K562 (cell line): ENCODE data around the gene CCNT1. TPM values are rescaled to one million over a fixed set of nuclear protein-coding genes. Genes with fewer than 3 reads are reported as not detected.
A peak's percentile ranks its signal among the peaks of the same experiment; 100 is the strongest.

Experiments
- BRF2 ChIP-seq: IDR thresholded peaks from 3 replicates; pipeline ENCODE4 v1.6.1; 2011; ENCODE audit warnings: borderline replicate concordance, mild to moderate bottlenecking; ENCODE audit not compliant: insufficient read length, insufficient read depth
- C11orf30 ChIP-seq: fragments of 450-650 bp; IDR thresholded peaks from 2 replicates; pipeline ENCODE4 v1.6.1; 2016; ENCODE audit warnings: low read depth, mild to moderate bottlenecking
- CHCHD3 ChIP-seq: fragments of 250-450 bp; sonication (Bioruptor Pico); IDR thresholded peaks from 2 replicates; pipeline ENCODE4 v2.1.2; 2022; ENCODE audit warnings: mild to moderate bottlenecking
- CXXC5 ChIP-seq: fragments of 250-450 bp; sonication (Bioruptor Pico); IDR thresholded peaks from 2 replicates; pipeline ENCODE4 v1.8.0; 2022; ENCODE audit warnings: inconsistent platforms, mild to moderate bottlenecking, moderate library complexity
- E2F3 ChIP-seq: fragments of 250-450 bp; sonication (Bioruptor Pico); IDR thresholded peaks from 2 replicates; pipeline ENCODE4 v1.4.0; 2020; ENCODE audit warnings: mild to moderate bottlenecking
- FOXJ3 ChIP-seq: sonication (generic); formaldehyde crosslinking; IDR thresholded peaks from 2 replicates; pipeline ENCODE4 v1.4.0; 2020; ENCODE audit warnings: mild to moderate bottlenecking, missing genetic modification reagents
- FOXP1 ChIP-seq: sonication (generic); formaldehyde crosslinking; IDR thresholded peaks from 2 replicates; pipeline ENCODE4 v1.8.0; 2022; ENCODE audit warnings: mild to moderate bottlenecking, missing genetic modification reagents
- GABPB1 ChIP-seq: sonication (generic); formaldehyde crosslinking; IDR thresholded peaks from 2 replicates; pipeline ENCODE4 v1.8.0; 2022; ENCODE audit warnings: mild to moderate bottlenecking, missing genetic modification reagents
- HDAC8 ChIP-seq: fragments of 450-650 bp; IDR thresholded peaks from 2 replicates; pipeline ENCODE4 v1.6.1; 2016; ENCODE audit warnings: mild to moderate bottlenecking, missing genetic modification characterization, moderate library complexity, missing compliant biosample characterization
- IRF9 ChIP-seq: fragments of 450-650 bp; IDR thresholded peaks from 2 replicates; pipeline ENCODE4 v1.6.1; 2016; ENCODE audit warnings: missing biosample characterization, missing genetic modification characterization
- KAT8 ChIP-seq: fragments of 450-650 bp; IDR thresholded peaks from 2 replicates; pipeline ENCODE4 v1.6.1; 2016; ENCODE audit warnings: low read depth, mild to moderate bottlenecking
- KLF13 ChIP-seq: fragments of 450-650 bp; IDR thresholded peaks from 2 replicates; pipeline ENCODE4 v1.6.1; 2016; ENCODE audit warnings: missing genetic modification characterization, low read depth, mild to moderate bottlenecking, missing compliant biosample characterization, moderate library complexity, borderline replicate concordance
- L3MBTL2 ChIP-seq: fragments of 450-650 bp; IDR thresholded peaks from 2 replicates; pipeline ENCODE4 v1.6.1; 2016; ENCODE audit warnings: mild to moderate bottlenecking, moderate library complexity
- MCM2 ChIP-seq: fragments of 450-650 bp; IDR thresholded peaks from 2 replicates; pipeline ENCODE4 v1.6.1; 2017; ENCODE audit warnings: low read depth, mild to moderate bottlenecking
- MTF1 ChIP-seq: fragments of 250-450 bp; sonication (Bioruptor Pico); IDR thresholded peaks from 2 replicates; pipeline ENCODE4 v1.9.0; 2021; ENCODE audit warnings: moderate library complexity, mild to moderate bottlenecking, inconsistent platforms, borderline replicate concordance
- SMAD2 ChIP-seq: fragments of 150-350 bp; IDR thresholded peaks from 2 replicates; pipeline ENCODE4 v1.6.1; 2014; ENCODE audit warnings: low read depth, mild to moderate bottlenecking, low read length
- SMARCE1 ChIP-seq: fragments of 450-650 bp; IDR thresholded peaks from 2 replicates; pipeline ENCODE4 v1.7.1; 2016; ENCODE audit warnings: mild to moderate bottlenecking
- SPI1 ChIP-seq: IDR thresholded peaks from 2 replicates; pipeline ENCODE4 v1.6.1; 2011; ENCODE audit warnings: low read depth, low read length, control low read depth, borderline replicate concordance
- TCF3 ChIP-seq: sonication (generic); formaldehyde crosslinking; IDR thresholded peaks from 2 replicates; pipeline ENCODE4 v1.4.0; 2020; ENCODE audit warnings: mild to moderate bottlenecking, missing genetic modification reagents
- USF2 ChIP-seq: sonication (generic); formaldehyde crosslinking; IDR thresholded peaks from 2 replicates; pipeline ENCODE4 v1.5.0; 2020; ENCODE audit warnings: missing genetic modification reagents
- ZFP91 ChIP-seq: sonication (generic); formaldehyde crosslinking; IDR thresholded peaks from 2 replicates; pipeline ENCODE4 v1.8.0; 2022; ENCODE audit warnings: mild to moderate bottlenecking, missing genetic modification reagents
- ZNF12 ChIP-seq: sonication (generic); formaldehyde crosslinking; IDR thresholded peaks from 2 replicates; pipeline ENCODE4 v1.4.0; 2020; ENCODE audit warnings: mild to moderate bottlenecking, missing genetic modification reagents
- ZNF511 ChIP-seq: sonication (generic); formaldehyde crosslinking; IDR thresholded peaks from 2 replicates; pipeline ENCODE4 v1.8.0; 2022; ENCODE audit warnings: mild to moderate bottlenecking, missing genetic modification reagents
- polyA plus RNA-seq, 8 experiments: library from polyadenylated mRNA; depleted of rRNA in 4 of 8; stranded (reverse) in 5 of 8; unstranded in 3 of 8; fragments of >200 nt; fragmentation: Nextera tagmentation in 2 of 8; fragmentation: Illumina TruSeq in 1 of 8; extraction: Ambion mirVana in 2 of 8; extraction: Trizol in 1 of 8; gene quantifications; 2 replicates each; pipeline versions ENCODE4 v1.2.1 to v1.2.3, GENCODE V29; 2011 to 2014; ENCODE audit warnings: inconsistent platforms in 1 of 8, missing spikeins in 1 of 8
- total RNA-seq, 7 experiments: library from RNA; depleted of rRNA in 6 of 7; stranded (reverse); fragments of >200 nt in 6 of 7; fragmentation: Illumina TruSeq in 2 of 7; extraction: Trizol in 2 of 7; gene quantifications; 2 replicates each; pipeline versions ENCODE4 v1.2.1 to v1.2.3, GENCODE V29; 2011 to 2021; ENCODE audit warnings: low replicate concordance in 1 of 7

The CCNT1 gene
- total and polyA plus RNA-seq, 9 of the 15 experiments (the other 6 are each of a cell fraction or from before 2014, with no cell fraction given): 9.7 to 52.4 (median 33.4) TPM

GRCh38 chr12:48686615-48687334, 29.7 kb downstream of the CCNT1 start (continued):
- TF ChIP-seq E2F3 (CRISPR knock-in tag) (no peak), L3MBTL2 (no peak), SMAD2 (no peak), FOXJ3 (CRISPR knock-in tag) (no peak), USF2 (CRISPR knock-in tag) (no peak), HDAC8 (tag) (no peak), KLF13 (no peak), ZNF12 (CRISPR knock-in tag) (no peak), IRF9 (tag) (no peak), MTF1 (no peak), SMARCE1 (0 out of 2 replicates have a peak, but pooled peaks have one; percentile 13), ZNF511 (no peak), TCF3 (peak; percentile 70), SPI1 (no peak), ZFP91 (no peak), C11orf30 (no peak), CHCHD3 (CRISPR knock-in tag) (no peak), BRF2 (no peak), GABPB1 (CRISPR knock-in tag) (no peak), FOXP1 (CRISPR knock-in tag) (no peak), MCM2 (no peak), KAT8 (no peak), CXXC5 (0 out of 2 replicates have a peak, but pooled peaks have one; percentile 25)
